Measurements from ENCODE around the gene GCNT3. TPM values are rescaled to one million over a fixed set of nuclear protein-coding genes. Genes with fewer than 3 reads are reported as not detected.
"Not testable (repeated sequence)": the region's sequence is repeated elsewhere in the genome, so short reads cannot be mapped to it uniquely, and the experiment has no call there.

Gene GCNT3
- total RNA-seq, 1 donor from 2014 or later: 1.1 TPM

DNA sequence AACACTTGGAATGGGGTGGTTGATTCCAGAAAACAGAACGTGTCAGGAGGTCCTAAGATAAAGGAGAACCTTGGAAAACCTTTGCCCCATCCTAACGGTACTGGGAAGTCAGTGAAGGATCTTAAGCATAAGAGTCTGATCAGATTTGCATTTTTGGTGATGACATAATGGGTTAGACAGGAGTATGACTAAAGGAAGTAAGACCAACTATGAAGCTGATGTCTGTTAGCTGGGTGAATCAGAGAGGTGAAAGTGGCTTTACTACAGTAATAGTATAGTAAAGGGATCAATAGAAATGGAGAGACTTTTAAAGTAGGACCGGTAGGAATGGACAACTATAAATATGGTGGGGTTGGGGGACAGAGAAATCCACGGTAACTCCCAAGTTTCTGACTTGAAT is 33.2 kb downstream of the GCNT3 start:
- Histone ChIP-seq H3K4me1 (peaks cover 1% of the 10 kb centered on the region), H3K27ac (no peak overlapping the region), H3K36me3 (peaks cover 78% of the 10 kb centered on the region), H3K4me3 (no peak overlapping the region), H3K27me3 (no peaks in the 10 kb centered on the region), H3K9me3 (no peaks in the 10 kb centered on the region)
- TF ChIP-seq, protein P1, sequence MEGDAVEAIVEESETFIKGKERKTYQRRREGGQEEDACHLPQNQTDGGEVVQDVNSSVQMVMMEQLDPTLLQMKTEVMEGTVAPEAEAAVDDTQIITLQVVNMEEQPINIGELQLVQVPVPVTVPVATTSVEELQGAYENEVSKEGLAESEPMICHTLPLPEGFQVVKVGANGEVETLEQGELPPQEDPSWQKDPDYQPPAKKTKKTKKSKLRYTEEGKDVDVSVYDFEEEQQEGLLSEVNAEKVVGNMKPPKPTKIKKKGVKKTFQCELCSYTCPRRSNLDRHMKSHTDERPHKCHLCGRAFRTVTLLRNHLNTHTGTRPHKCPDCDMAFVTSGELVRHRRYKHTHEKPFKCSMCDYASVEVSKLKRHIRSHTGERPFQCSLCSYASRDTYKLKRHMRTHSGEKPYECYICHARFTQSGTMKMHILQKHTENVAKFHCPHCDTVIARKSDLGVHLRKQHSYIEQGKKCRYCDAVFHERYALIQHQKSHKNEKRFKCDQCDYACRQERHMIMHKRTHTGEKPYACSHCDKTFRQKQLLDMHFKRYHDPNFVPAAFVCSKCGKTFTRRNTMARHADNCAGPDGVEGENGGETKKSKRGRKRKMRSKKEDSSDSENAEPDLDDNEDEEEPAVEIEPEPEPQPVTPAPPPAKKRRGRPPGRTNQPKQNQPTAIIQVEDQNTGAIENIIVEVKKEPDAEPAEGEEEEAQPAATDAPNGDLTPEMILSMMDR (IDR thresholded peaks at IDR 0.05): no peak
- DNase-seq: no peak
- intact Hi-C loops (cut with DNase I): no loop called here
- ATAC-seq: no peak

DNA sequence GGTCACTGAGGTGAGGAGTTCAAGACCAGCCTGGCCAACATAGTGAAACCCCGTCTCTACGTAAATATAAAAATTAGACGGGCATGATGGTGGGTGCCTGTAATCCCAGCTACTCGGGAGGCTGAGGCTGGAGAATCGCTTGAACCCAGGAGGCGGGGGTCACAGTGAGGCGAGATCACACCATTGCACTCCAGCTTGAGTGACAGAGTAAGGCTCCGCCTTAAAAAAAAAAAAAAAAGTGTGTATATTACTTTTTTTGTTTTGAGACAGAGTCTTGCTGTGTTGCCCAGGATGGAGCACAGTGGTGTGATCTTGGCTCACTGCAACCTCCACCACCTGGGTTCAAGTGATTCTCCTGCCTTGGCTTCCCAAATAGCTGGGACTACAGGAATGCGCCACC is 34.2 kb downstream of the GCNT3 start:
- H3K4me1 ChIP-seq; intact Hi-C loops (cut with DNase I); H3K27me3 ChIP-seq; ATAC-seq; H3K9me3 ChIP-seq; H3K27ac ChIP-seq; H3K4me3 ChIP-seq; DNase-seq: not testable (repeated sequence)
- H3K36me3 ChIP-seq: peaks cover 76% of the 10 kb centered on the region

DNA sequence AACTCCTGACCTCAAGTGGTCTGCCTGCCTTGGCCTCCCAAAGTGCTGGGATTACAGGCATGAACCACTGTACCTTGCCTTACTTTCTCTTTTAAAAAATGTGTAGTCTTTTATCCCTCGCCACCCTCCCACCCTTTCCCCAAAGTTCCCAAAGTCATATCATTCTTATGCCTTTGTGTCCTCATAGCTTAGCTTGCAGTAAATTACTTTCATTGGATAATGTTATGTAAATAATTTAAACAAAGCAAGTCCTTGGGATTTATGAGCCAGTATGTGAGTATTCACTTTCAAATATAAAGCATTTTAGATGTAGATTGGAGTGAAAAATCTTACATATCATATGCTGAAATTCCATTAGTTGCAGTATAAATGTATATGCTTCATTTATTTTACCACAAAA is 34.7 kb downstream of the GCNT3 start:
- H3K27ac ChIP-seq: no peak overlapping the region
- ATAC-seq: no peak
- H3K9me3 ChIP-seq: no peaks in the 10 kb centered on the region
- H3K4me1 ChIP-seq: peaks cover 4% of the 10 kb centered on the region
- DNase-seq: no peak
- TF ChIP-seq, protein P1 (IDR thresholded peaks at IDR 0.05): no peak
- peaks cover 73% of the 10 kb centered on the region for H3K36me3 ChIP-seq
- intact Hi-C loops (cut with DNase I): no loop called here
- no peak overlapping the region for H3K4me3 ChIP-seq
- H3K27me3 ChIP-seq: no peaks in the 10 kb centered on the region

DNA sequence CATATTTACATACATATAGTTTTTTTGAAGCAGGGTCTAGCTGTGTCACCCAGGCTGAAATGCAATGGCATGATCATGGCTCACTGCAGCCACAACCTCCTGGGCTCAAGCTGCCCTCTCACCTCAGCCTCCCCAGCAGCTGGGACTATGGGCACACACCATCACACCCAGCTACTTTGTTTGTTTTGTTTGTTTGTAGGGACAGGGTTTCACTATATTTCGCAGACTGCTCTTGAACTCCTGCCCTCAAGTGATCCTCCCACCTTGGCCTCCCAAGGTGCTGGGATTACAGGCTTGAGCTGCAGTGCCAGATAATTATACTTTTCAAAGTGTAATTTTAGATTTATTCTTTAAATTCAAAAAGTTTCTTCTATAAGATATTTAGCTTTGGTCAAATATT is 35.5 kb downstream of the GCNT3 start:
- Histone ChIP-seq H3K4me3 (no peak overlapping the region), H3K27me3 (no peaks in the 10 kb centered on the region), H3K27ac (no peak overlapping the region), H3K4me1 (peaks cover 4% of the 10 kb centered on the region), H3K9me3 (no peaks in the 10 kb centered on the region), H3K36me3 (peaks cover 73% of the 10 kb centered on the region)
- DNase-seq (no peak), ATAC-seq (no peak)
- TF ChIP-seq, protein P1 (IDR thresholded peaks at IDR 0.05): no peak
- intact Hi-C loops (cut with DNase I): no loop called here

DNA sequence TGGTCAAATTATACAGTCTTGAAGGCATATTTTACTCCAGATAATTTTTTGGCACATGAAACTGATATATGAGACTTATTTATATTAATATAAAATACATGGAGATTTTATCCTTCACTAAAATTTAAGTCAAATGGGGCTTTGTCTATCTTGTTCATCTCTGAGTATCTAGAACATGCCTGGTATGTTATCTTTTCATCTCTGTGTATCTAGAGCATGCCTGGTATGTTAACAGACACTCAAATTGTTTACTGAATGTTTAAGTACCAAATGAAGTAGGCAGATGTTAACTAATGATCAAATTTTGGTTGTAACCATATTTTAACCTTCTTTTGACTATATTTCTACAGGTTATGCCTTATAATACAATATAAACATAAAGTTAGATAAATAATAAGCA is 38.0 kb downstream of the GCNT3 start:
- H3K4me1 ChIP-seq: peaks cover 4% of the 10 kb centered on the region
- intact Hi-C loops (cut with DNase I): no loop called here
- H3K36me3 ChIP-seq: peaks cover 65% of the 10 kb centered on the region
- no peak overlapping the region for H3K4me3 ChIP-seq
- ATAC-seq (no peak), DNase-seq (no peak)
- no peaks in the 10 kb centered on the region for H3K9me3 ChIP-seq
- TF ChIP-seq, protein P1 (IDR thresholded peaks at IDR 0.05): no peak
- no peak overlapping the region for H3K27ac ChIP-seq
- no peaks in the 10 kb centered on the region for H3K27me3 ChIP-seq

DNA sequence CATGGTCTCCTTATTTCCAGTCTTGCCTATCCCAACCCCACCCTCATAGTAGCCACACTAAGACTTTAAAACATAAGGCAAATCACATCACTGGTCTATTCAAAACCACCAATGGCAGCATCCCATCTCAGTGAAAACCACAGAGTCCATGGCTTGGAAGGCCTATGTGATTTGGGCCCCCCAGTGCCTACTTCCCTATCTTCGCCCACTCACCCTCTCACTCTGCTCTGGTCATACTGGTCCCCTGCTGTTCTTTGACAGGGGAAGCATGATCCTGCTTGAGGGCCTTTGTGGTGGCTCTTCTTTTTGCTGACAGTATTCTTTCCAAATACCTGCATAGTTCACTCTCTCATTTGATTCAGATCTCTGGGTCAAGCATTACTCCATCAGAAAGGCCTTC is 42.5 kb downstream of the GCNT3 start:
- peak; percentile 54 for ATAC-seq
- Histone ChIP-seq H3K36me3 (peaks cover 24% of the 10 kb centered on the region), H3K4me1 (peaks cover 23% of the 10 kb centered on the region), H3K4me3 (no peak overlapping the region), H3K27ac (no peak overlapping the region), H3K27me3 (no peaks in the 10 kb centered on the region), H3K9me3 (no peaks in the 10 kb centered on the region)
- no peak for DNase-seq
- TF ChIP-seq, protein P1 (IDR thresholded peaks at IDR 0.05): no peak
- intact Hi-C loops (cut with DNase I): no loop called here
